K562 (cell line): Measurements from ENCODE around the gene EFNA5. TPM values are rescaled to one million over a fixed set of nuclear protein-coding genes. Genes with fewer than 3 reads are reported as not detected.

Experiments used
- ATAC-seq: fragments of 200-7000 bp; cut with Tn5 transposase; 3 replicates; pipeline ENCODE4 v1.9.1; 2020; ENCODE audit warnings: moderate library complexity
- BruUV-seq: library from RNA; stranded (reverse); fragments of 400-500 nt; replicated peaks from 2 replicates; lab custom pipeline; 2021; lab: Mats Ljungman, UMichigan
- CTCF ChIA-PET: fragments of 300-600 bp; formaldehyde crosslinking; extraction: SDS; loops from one replicate; lab custom pipeline; 2021; ENCODE audit warnings: low intra/inter-chr PET ratio; lab: Yijun Ruan, JAX
- POLR2A ChIA-PET: fragments of 300-600, 350-650 bp; sonication (Branson Sonifier 250); formaldehyde crosslinking; extraction: SDS; loops from one replicate; lab custom pipeline; 2021; ENCODE audit warnings: antibody characterized with exemption, inconsistent platforms; lab: Yijun Ruan, JAX
- DNase-seq, 4 experiments: peaks; one replicate each; pipeline versions ENCODE4 v3.0.0 to v3.0.0-alpha.2; 2011 to 2018; ENCODE audit warnings: low spot score in 3 of 4, mixed read lengths in 3 of 4; ENCODE audit errors: extremely low read depth in 1 of 4
- FAIRE-seq: peaks from 2 replicates; lab custom pipeline; 2011; peaks lifted over from hg19 to GRCh38; lab: Jason Lieb, UNC
- H2AFZ ChIP-seq: 2 replicates; pipeline ENCODE4 v1.6.0; 2011; ENCODE audit warnings: low read depth, low read length, control low read depth, inconsistent platforms
- H3K27ac ChIP-seq: fragments of 200-600 bp; 3 replicates; pipeline ENCODE4 v1.8.0; 2011; ENCODE audit warnings: low read depth, mild to moderate bottlenecking, control low read depth, inconsistent platforms, low read length, moderate library complexity, mixed read lengths; ENCODE audit errors: extremely low read depth
- H3K27me3 ChIP-seq, 2 experiments: fragments of 300-600 bp in 1 of 2; 2 replicates in 1 of 2; 3 replicates in 1 of 2; pipeline versions ENCODE4 v1.6.0 to v1.8.0; 2011; ENCODE audit warnings: inconsistent platforms in 2 of 2, low read length in 2 of 2, mild to moderate bottlenecking in 1 of 2, mixed read lengths in 1 of 2, moderate library complexity in 1 of 2; ENCODE audit not compliant: control insufficient read depth in 2 of 2, insufficient read depth in 2 of 2
- H3K36me3 ChIP-seq: fragments of 300-600 bp; 3 replicates; pipeline ENCODE4 v1.8.0; 2011; ENCODE audit warnings: mild to moderate bottlenecking, low read length, inconsistent platforms; ENCODE audit not compliant: control insufficient read depth, insufficient read depth
- H3K4me1 ChIP-seq, 2 experiments: fragments of 200-600 bp in 1 of 2; replicated peaks in 1 of 2; 2 replicates in 1 of 2; 3 replicates in 1 of 2; pipeline versions ENCODE4 v1.5.1 to v1.8.0; 2011; ENCODE audit warnings: inconsistent platforms in 2 of 2, low read length in 2 of 2, mild to moderate bottlenecking in 1 of 2, mixed read lengths in 1 of 2, moderate library complexity in 1 of 2; ENCODE audit not compliant: control insufficient read depth in 2 of 2, insufficient read depth in 2 of 2
- H3K4me2 ChIP-seq: 2 replicates; pipeline ENCODE4 v1.6.1; 2011; ENCODE audit warnings: low read length, control low read depth, inconsistent platforms, mixed read lengths; ENCODE audit not compliant: insufficient read depth
- H3K4me3 ChIP-seq: fragments of 200-600 bp; sonication (generic), shearing (Covaris generic); 2 replicates; pipeline ENCODE4 v1.5.1; 2016; ENCODE audit warnings: control low read depth, inconsistent platforms
- H3K79me2 ChIP-seq: fragments of 200-600 bp; 3 replicates; pipeline ENCODE4 v1.8.0; 2011; ENCODE audit warnings: low read length, inconsistent platforms; ENCODE audit not compliant: control insufficient read depth, insufficient read depth
- H3K9ac ChIP-seq, 2 experiments: 2 replicates each; pipeline versions ENCODE4 v1.6.0 to v1.6.1; 2011; ENCODE audit warnings: low read depth in 2 of 2, low read length in 2 of 2, control low read depth in 1 of 2, inconsistent platforms in 1 of 2, mild to moderate bottlenecking in 1 of 2, mixed read lengths in 1 of 2; ENCODE audit not compliant: insufficient read depth in 1 of 2
- H3K9me1 ChIP-seq: one replicate; pipeline ENCODE4 v1.6.0; 2011; ENCODE audit warnings: inconsistent platforms, mild to moderate bottlenecking, low read length, moderate library complexity; ENCODE audit not compliant: control insufficient read depth, insufficient read depth
- H3K9me3 ChIP-seq: replicated peaks from 2 replicates; pipeline ENCODE4 v1.5.1; 2011; ENCODE audit warnings: low read depth, low read length, inconsistent platforms; ENCODE audit not compliant: control insufficient read depth, insufficient read depth
- H4K20me1 ChIP-seq: replicated peaks from 2 replicates; pipeline ENCODE4 v1.6.1; 2011; ENCODE audit warnings: low read length, inconsistent platforms, mixed read lengths; ENCODE audit not compliant: control insufficient read depth, insufficient read depth
- HNRNPL ChIP-seq: fragments of 200-400 bp; formaldehyde crosslinking; IDR thresholded peaks from 2 replicates; pipeline ENCODE4 v1.6.1; 2017; ENCODE audit warnings: low read depth, mild to moderate bottlenecking, low read length
- NFXL1 ChIP-seq: fragments of 450-650 bp; formaldehyde crosslinking; IDR thresholded peaks from 2 replicates; pipeline ENCODE4 v1.4.0; 2021; ENCODE audit warnings: mild to moderate bottlenecking
- PHF21A ChIP-seq: fragments of 450-650 bp; IDR thresholded peaks from 2 replicates; pipeline ENCODE4 v1.6.1; 2017; ENCODE audit warnings: low read depth, borderline replicate concordance
- SLC30A9 ChIP-seq: fragments of 250-450 bp; sonication (Bioruptor Pico); IDR thresholded peaks from 2 replicates; pipeline ENCODE4 v1.8.0; 2022; ENCODE audit warnings: mild to moderate bottlenecking, moderate library complexity
- TAF1 ChIP-seq: IDR thresholded peaks from 2 replicates; pipeline ENCODE4 v1.6.1; 2011; ENCODE audit warnings: mild to moderate bottlenecking, low read length, moderate library complexity; ENCODE audit not compliant: insufficient read depth, control insufficient read depth, severe bottlenecking; ENCODE audit errors: extremely low read depth
- ZNF146 ChIP-seq: IDR thresholded peaks from one replicate; pipeline ENCODE4 v1.6.1; 2018; ENCODE audit warnings: missing compliant biosample characterization; ENCODE audit not compliant: unreplicated experiment
- ZNF274 ChIP-seq: IDR thresholded peaks from 2 replicates; pipeline ENCODE4 v1.6.1; 2011; ENCODE audit warnings: low read depth, mild to moderate bottlenecking, low read length, moderate library complexity, borderline replicate concordance
- WGBS: fragments of 100-300 bp; shearing (Covaris generic); methylation state at CpG from one replicate; pipeline ENCODE4 v1.1.6; 2016; ENCODE audit warnings: low coverage, mixed read lengths; ENCODE audit not compliant: insufficient coverage; ENCODE audit errors: missing lambda C conversion rate; 5-methylcytosine and 5-hydroxymethylcytosine counted together
- in situ Hi-C: fragments of 300-500 bp; cut with MboI; formaldehyde crosslinking; loops from 4 replicates; pipeline ENCODE4 v1.15.0; 2018; ENCODE audit warnings: inconsistent platforms, mixed read lengths
- intact Hi-C: fragments of 100-400 bp; cut with micrococcal nuclease; formaldehyde crosslinking; loops from 2 replicates; pipeline ENCODE4 v1.14.2; 2022
- polyA plus RNA-seq, 8 experiments: library from polyadenylated mRNA; depleted of rRNA in 4 of 8; stranded (reverse) in 5 of 8; unstranded in 3 of 8; fragments of >200 nt; fragmentation: Nextera tagmentation in 2 of 8; fragmentation: Illumina TruSeq in 1 of 8; extraction: Ambion mirVana in 2 of 8; extraction: Trizol in 1 of 8; gene quantifications; 2 replicates each; pipeline versions ENCODE4 v1.2.1 to v1.2.3, GENCODE V29; 2011 to 2014; ENCODE audit warnings: inconsistent platforms in 1 of 8, missing spikeins in 1 of 8
- total RNA-seq, 7 experiments: library from RNA; depleted of rRNA in 6 of 7; stranded (reverse); fragments of >200 nt in 6 of 7; fragmentation: Illumina TruSeq in 2 of 7; extraction: Trizol in 2 of 7; gene quantifications; 2 replicates each; pipeline versions ENCODE4 v1.2.1 to v1.2.3, GENCODE V29; 2011 to 2021; ENCODE audit warnings: low replicate concordance in 1 of 7
- TF ChIP-seq, protein P1 (sequence below): fragments of 450-650 bp; formaldehyde crosslinking; IDR thresholded peaks from 2 replicates; pipeline ENCODE4 v1.4.0; 2020; ENCODE audit warnings: mild to moderate bottlenecking, moderate library complexity
- TF ChIP-seq, protein P2 (sequence below): fragments of 250-450 bp; sonication (Bioruptor Pico); IDR thresholded peaks from 2 replicates; pipeline ENCODE4 v1.4.0; 2020; ENCODE audit warnings: mild to moderate bottlenecking, moderate library complexity, borderline replicate concordance
- TF ChIP-seq, protein P3 (sequence below): sonication (generic); formaldehyde crosslinking; IDR thresholded peaks from 2 replicates; pipeline ENCODE4 v1.8.0; 2022; ENCODE audit warnings: mild to moderate bottlenecking, missing genetic modification reagents
- TF ChIP-seq, protein P4 (sequence below): sonication (generic); formaldehyde crosslinking; IDR thresholded peaks from 2 replicates; pipeline ENCODE4 v1.8.0; 2022; ENCODE audit warnings: mild to moderate bottlenecking, missing genetic modification reagents, borderline replicate concordance

The EFNA5 gene
- total and polyA plus RNA-seq, 9 of the 15 experiments (the other 6 are each of a cell fraction or from before 2014, with no cell fraction given): 0.20 TPM; not detected in 8

DNA sequence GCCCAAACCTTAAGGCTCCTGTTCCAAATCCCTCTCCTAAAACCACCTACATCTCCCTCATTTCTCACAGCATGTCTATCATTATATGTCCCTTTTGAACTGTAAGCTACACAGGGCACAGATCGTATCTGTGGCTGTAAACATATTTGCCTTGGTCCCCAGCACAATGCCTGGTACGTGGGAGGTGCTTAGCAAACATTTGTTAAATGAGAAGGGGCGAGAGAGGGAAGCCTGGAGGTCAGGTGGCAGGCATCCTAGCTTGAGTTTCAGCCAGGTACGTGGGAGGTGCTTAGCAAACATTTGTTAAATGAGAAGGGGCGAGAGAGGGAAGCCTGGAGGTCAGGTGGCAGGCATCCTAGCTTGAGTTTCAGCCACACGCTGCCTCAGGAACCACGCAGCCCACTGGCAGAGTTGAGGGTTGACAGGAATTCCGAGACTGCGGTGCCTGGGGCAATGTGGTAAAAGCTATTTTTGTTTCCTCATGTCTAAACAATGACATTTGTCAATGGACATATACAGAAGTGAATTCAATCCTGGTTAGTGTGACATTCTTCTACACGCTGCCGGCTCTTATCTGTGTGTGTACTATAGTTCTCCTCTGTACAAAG lies 113.6 kb downstream of the EFNA5 start:
- Histone ChIP-seq H3K9me3 (no peaks in the 10 kb centered on the region), H3K9me1 (no peaks in the 10 kb centered on the region)
- TF ChIP-seq, protein P1, sequence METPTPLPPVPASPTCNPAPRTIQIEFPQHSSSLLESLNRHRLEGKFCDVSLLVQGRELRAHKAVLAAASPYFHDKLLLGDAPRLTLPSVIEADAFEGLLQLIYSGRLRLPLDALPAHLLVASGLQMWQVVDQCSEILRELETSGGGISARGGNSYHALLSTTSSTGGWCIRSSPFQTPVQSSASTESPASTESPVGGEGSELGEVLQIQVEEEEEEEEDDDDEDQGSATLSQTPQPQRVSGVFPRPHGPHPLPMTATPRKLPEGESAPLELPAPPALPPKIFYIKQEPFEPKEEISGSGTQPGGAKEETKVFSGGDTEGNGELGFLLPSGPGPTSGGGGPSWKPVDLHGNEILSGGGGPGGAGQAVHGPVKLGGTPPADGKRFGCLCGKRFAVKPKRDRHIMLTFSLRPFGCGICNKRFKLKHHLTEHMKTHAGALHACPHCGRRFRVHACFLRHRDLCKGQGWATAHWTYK (CRISPR knock-in tag): no peak
- no peak for TF ChIP-seq SLC30A9 (CRISPR knock-in tag)
- TF ChIP-seq ZNF146 (CRISPR knock-in tag): no peak
- TF ChIP-seq ZNF274: no peak
- no peak for TF ChIP-seq NFXL1 (CRISPR knock-in tag)
- TF ChIP-seq HNRNPL: no peak
- TF ChIP-seq, protein P2, sequence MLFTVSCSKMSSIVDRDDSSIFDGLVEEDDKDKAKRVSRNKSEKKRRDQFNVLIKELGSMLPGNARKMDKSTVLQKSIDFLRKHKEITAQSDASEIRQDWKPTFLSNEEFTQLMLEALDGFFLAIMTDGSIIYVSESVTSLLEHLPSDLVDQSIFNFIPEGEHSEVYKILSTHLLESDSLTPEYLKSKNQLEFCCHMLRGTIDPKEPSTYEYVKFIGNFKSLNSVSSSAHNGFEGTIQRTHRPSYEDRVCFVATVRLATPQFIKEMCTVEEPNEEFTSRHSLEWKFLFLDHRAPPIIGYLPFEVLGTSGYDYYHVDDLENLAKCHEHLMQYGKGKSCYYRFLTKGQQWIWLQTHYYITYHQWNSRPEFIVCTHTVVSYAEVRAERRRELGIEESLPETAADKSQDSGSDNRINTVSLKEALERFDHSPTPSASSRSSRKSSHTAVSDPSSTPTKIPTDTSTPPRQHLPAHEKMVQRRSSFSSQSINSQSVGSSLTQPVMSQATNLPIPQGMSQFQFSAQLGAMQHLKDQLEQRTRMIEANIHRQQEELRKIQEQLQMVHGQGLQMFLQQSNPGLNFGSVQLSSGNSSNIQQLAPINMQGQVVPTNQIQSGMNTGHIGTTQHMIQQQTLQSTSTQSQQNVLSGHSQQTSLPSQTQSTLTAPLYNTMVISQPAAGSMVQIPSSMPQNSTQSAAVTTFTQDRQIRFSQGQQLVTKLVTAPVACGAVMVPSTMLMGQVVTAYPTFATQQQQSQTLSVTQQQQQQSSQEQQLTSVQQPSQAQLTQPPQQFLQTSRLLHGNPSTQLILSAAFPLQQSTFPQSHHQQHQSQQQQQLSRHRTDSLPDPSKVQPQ (CRISPR knock-in tag): no peak
- TF ChIP-seq, protein P3, sequence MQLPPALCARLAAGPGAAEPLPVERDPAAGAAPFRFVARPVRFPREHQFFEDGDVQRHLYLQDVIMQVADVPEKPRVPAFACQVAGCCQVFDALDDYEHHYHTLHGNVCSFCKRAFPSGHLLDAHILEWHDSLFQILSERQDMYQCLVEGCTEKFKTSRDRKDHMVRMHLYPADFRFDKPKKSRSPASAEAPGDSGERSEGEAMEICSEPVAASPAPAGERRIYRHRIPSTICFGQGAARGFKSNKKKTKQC (CRISPR knock-in tag): no peak
- TF ChIP-seq, protein P4, sequence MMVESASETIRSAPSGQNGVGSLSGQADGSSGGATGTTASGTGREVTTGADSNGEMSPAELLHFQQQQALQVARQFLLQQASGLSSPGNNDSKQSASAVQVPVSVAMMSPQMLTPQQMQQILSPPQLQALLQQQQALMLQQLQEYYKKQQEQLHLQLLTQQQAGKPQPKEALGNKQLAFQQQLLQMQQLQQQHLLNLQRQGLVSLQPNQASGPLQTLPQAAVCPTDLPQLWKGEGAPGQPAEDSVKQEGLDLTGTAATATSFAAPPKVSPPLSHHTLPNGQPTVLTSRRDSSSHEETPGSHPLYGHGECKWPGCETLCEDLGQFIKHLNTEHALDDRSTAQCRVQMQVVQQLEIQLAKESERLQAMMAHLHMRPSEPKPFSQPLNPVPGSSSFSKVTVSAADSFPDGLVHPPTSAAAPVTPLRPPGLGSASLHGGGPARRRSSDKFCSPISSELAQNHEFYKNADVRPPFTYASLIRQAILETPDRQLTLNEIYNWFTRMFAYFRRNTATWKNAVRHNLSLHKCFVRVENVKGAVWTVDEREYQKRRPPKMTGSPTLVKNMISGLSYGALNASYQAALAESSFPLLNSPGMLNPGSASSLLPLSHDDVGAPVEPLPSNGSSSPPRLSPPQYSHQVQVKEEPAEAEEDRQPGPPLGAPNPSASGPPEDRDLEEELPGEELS: no peak
- no peak for TF ChIP-seq TAF1
- TF ChIP-seq PHF21A: no peak
- TF ChIP-seq, all 486 proteins: peak for 0
- WGBS: 2% methylated on average over 11 of the region's 11 CpGs
- no peak for DNase-seq
- POLR2A ChIA-PET: no interaction called here
- intact Hi-C loops: no loop called here
- no peaks in the 10 kb centered on the region for H3K4me1 ChIP-seq
- ATAC-seq: no peak
- no peak overlapping the region for H3K27ac ChIP-seq
- H4K20me1 ChIP-seq: no peaks in the 10 kb centered on the region
- H3K36me3 ChIP-seq: no peaks in the 10 kb centered on the region
- H3K79me2 ChIP-seq: no peaks in the 10 kb centered on the region
- no peak overlapping the region for H2AFZ ChIP-seq
- in situ Hi-C loops: no loop called here
- H3K9ac ChIP-seq: no peak overlapping the region
- no peaks in the 10 kb centered on the region for H3K27me3 ChIP-seq
- no TSS peak for BruUV-seq
- H3K4me3 ChIP-seq: no peak overlapping the region
- no peak for FAIRE-seq
- H3K4me2 ChIP-seq: no peak overlapping the region
- CTCF ChIA-PET: no interaction called here
